ENCODE data around the gene FBXL22.
"Not testable (repeated sequence)": the region's sequence is repeated elsewhere in the genome, so short reads cannot be mapped to it uniquely, and the experiment has no call there.

The FBXL22 gene

GRCh38 chr15:63595065-63595464 lies 2.1 kb upstream of the FBXL22 start:
- DNase-seq: no peak

GRCh38 chr15:63595688-63596087 lies 1.5 kb upstream of the FBXL22 start:
- DNase-seq: no peak

- DNase-seq: no peak
Measured at GRCh38 chr15:63596676-63597037, 530 bp upstream of the FBXL22 start.

GRCh38 chr15:63597821-63598220 lies 634 bp downstream of the FBXL22 start:
- DNase-seq: no peak

GRCh38 chr15:63598473-63599400 lies 1.6 kb downstream of the FBXL22 start:
- no peak for DNase-seq

GRCh38 chr15:63599401-63600000 lies 2.3 kb downstream of the FBXL22 start:
- peak; percentile 53 for DNase-seq

- peak; percentile 28 for DNase-seq
Measured at GRCh38 chr15:63600001-63600615, 2.9 kb downstream of the FBXL22 start.

- peak; percentile 91 for DNase-seq
Measured at GRCh38 chr15:63600616-63601025, 3.4 kb downstream of the FBXL22 start.

GRCh38 chr15:63601026-63601703 lies 4.0 kb downstream of the FBXL22 start:
- peak; percentile 33 for DNase-seq

- no peak for DNase-seq
Measured at GRCh38 chr15:63601704-63602185, 4.6 kb downstream of the FBXL22 start.

GRCh38 chr15:63602595-63602994 lies 5.4 kb downstream of the FBXL22 start:
- no peak for DNase-seq

GRCh38 chr15:63603516-63603915 lies 6.3 kb downstream of the FBXL22 start:
- DNase-seq: peak; percentile 38

- no peak for DNase-seq
Measured at GRCh38 chr15:63604281-63604680, 7.1 kb downstream of the FBXL22 start.

- DNase-seq: no peak
Measured at GRCh38 chr15:63605036-63605435, 7.8 kb downstream of the FBXL22 start.

- peak; percentile 72 for DNase-seq
Measured at GRCh38 chr15:63605816-63606215, 8.6 kb downstream of the FBXL22 start.

GRCh38 chr15:63606308-63606707 lies 9.1 kb downstream of the FBXL22 start:
- no peak for DNase-seq

- no peak for DNase-seq
Measured at GRCh38 chr15:63608989-63609388, 11.8 kb downstream of the FBXL22 start.

- DNase-seq: no peak
Measured at GRCh38 chr15:63609448-63609847, 12.3 kb downstream of the FBXL22 start.

- peak; percentile 100 for DNase-seq
Measured at GRCh38 chr15:63610209-63610841, 13.1 kb downstream of the FBXL22 start.

GRCh38 chr15:63611177-63611576 lies 14.0 kb downstream of the FBXL22 start:
- DNase-seq: peak; percentile 33

- no peak for DNase-seq
Measured at GRCh38 chr15:63612300-63612699, 15.1 kb downstream of the FBXL22 start.

GRCh38 chr15:63615935-63616334 lies 18.7 kb downstream of the FBXL22 start:
- DNase-seq: no peak

GRCh38 chr15:63617147-63617546 lies 20.0 kb downstream of the FBXL22 start:
- DNase-seq: not testable (repeated sequence)

All from MV-4-11 (cell line).